Measurements from ENCODE around the gene ADGRD2.

GRCh38 chr9:124498040-124498439 lies 47.8 kb downstream of the ADGRD2 start:
- TF ChIP-seq HDGF (IDR thresholded peaks at IDR 0.05; ENCODE audit: borderline replicate concordance) (no peak), BHLHE40 (IDR thresholded peaks at IDR 0.05; ENCODE audit: borderline replicate concordance) (no peak)
